Measurements from ENCODE around the gene CXADR.
"Not testable (repeated sequence)": the region's sequence is repeated elsewhere in the genome, so short reads cannot be mapped to it uniquely, and the experiment has no call there.

CXADR gene

DNA sequence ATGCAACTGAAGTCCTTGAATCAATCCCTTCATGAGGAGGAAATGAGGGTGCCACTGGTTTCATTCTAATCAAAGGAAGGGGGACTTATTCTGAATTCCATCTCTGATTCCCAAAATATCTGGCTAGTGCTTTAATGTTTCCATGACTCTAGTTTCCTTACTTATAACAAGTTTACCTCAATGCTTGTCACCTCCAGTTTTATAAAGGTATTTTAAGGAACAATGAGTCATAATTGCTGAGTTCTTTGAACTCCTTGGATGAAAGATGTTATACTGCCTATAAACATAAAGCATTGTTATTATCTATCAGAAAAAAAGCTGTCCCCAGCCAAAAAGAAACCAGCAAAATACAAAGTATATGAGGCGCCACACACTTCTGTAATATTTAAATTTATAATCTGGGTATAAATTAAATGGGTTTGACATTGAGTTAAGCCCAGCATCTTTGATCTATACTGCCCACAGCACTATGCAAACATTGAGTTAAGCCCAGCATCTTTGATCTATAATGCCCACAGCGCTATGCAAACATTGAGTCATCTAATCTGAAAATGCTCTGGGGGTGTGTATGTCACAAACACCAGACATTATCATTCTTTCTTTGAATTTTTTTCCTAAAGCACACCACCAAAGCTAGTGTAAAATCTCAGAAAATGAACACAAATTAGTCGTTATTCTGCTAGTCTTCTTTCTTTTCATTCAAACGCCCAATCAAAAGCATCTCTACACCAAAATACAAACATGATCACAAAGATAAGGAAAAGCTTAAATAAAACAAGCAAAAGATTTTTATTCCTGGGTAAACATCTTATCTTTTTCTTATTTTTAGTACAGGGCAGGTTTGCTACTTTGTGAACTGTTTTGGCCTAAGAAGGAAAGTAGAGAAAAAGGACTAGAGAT is 11.5 kb upstream of the CXADR start:
- DNase-seq = no peak

DNA sequence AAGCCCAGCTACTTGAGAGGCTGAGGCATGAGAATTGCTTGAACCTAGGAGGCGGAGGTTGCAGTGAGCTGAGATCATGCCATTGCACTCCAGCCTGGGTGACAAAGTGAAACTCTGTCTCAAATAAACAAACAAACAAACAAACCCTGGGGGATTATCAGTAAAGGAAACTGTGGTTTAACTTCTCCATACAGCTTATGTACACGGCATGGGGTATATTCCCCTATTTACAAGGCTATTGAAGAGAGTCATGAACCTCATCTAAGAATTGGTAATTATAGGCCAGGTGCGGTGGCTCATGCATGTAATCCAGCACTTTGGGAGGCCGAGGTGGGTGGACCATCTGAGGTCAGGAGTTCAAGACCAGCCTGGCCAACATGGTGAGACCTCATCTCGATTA is 9.9 kb upstream of the CXADR start:
- not testable (repeated sequence) for DNase-seq

GRCh38 chr21:17506951-17507350 is 5.9 kb upstream of the CXADR start:
- DNase-seq = no peak

DNA sequence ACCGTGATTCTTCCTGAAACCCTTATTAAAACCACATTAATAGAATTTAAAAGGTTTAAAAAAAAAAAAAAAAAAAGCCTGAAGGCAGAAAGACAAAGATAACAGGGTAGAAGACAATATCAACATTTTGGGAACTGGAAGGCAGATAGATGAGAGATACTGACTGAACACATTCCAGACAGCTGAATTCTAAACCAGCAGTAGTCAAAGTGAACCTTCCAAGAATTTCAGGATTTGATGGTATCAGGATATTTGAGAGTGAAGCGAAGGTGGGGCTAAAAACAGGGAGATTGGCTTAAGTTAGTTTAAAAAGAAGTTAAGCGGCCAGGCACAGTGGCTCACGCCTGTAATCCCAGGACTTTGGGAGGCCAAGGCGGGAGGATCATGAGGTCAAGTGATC is 5.3 kb upstream of the CXADR start:
- no peak for DNase-seq

DNA sequence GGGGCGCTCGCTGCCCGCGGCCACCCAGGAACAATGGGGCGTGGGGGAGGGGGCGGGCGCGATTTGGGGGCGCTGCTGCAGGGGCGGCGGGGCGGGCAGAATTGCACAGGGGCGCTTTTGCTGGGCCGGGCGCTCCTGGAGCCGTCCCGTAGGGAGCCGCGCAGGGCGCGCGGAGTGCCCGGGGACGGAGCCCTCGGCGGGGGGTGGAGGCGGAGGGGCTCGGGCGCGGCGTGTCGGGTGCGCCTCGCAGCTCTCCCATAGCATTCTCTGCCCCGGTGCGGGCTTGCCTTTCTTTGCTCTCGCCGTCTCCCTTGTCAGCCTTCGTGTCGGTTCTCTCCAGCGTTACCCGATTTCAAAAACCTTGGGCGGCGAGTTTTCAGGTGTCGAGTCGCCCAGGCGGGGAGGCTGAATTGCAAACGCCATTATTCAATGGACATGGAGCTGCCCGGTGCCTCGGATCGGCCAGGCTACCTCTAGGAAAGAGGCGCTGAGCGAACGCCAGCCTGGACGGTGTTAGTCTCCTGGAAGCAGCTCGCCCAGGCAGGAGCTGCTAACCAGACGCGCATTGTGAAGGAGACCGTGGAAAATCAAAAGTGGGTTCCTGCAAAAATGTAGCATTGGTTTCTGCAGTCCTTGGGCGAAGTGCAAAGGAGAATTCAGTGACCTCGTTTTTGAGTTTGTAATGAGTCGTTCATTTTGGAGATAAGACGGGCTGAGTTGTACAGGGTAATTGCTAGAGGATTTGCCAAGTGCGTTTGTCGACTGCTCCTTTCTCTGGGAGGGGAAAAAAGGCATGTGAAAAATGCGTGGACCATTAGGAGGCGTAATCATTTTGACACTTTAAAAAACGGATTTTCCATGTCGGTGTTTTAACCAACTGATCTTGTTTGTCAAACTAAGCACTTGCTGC is 626 bp downstream of the CXADR start:
- peak in 45 of 56 donors; percentile 12 to 73 (median 43) for DNase-seq

- peak in 4 of 56 donors; percentile 21 to 58 (median 22) for DNase-seq
Measured at GRCh38 chr21:17514124-17514845, 1.4 kb downstream of the CXADR start.

GRCh38 chr21:17517008-17517407 is 4.2 kb downstream of the CXADR start:
- DNase-seq = not testable (repeated sequence)

GRCh38 chr21:17519208-17519738 is 6.4 kb downstream of the CXADR start:
- DNase-seq = no peak

GRCh38 chr21:17519965-17520609 is 7.2 kb downstream of the CXADR start:
- DNase-seq = no peak

DNA sequence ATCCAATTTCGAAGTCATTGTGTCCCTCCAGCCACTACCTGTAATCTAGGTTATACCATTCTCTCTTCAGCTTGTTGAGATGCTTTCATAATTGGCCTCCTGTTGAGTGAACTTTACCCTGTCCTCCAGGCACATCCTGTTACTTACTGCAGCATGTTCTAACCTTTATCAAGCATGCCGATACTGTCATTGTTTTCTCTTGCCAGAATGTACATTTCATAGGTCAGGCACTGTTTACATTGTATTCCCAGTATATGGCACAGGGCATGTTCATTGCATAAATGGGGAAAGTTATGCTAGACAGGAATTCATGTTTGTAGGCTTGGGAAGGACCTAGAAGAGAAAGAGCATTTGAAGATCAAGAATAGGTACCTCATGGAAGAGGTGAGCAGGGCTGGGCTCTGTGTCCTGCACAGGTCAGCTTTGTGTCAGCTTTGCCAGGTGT is 10.2 kb downstream of the CXADR start:
- no peak for DNase-seq

- not testable (repeated sequence) for DNase-seq
Measured at GRCh38 chr21:17523979-17524494, 11.2 kb downstream of the CXADR start.

DNA sequence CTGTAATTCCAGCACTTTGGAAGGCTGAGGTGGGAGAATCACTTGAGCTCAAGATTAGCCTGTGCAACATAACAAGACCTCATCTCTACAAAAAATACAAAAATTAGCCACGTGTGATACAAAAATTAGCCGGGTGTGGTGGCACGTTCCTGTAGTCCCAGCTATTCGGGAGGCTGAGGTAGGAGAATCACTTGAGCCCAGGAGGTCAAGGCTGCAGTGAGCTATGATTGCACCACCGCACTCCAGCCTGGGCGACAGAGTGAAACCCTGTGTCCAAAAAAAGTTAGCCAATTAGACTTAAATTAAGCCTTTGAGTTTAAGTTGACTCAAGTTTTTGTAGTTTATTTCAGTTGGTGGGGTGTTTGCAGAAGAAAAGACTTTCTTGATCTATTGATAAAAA is 11.8 kb downstream of the CXADR start:
- no peak for DNase-seq

GRCh38 chr21:17526776-17527175 is 13.9 kb downstream of the CXADR start:
- no peak for DNase-seq

DNA sequence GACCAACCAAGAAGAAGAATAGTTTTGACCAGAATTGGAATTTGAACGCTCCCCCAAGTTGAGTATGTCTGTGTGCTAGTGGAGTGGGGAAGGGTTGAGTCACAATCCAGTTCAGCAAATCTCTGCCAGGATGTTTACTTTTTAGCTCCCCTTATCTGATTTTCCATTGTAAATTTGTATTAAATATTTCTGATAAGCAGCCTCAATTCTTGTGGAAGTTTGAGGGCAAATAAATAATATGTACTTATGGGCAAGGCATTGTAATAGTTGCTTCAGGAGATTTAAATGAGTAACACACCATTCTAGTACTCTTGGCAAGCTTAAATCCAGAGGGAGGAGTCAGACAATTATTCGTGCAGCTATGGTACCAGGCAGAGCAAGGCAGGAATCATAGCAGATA is 14.4 kb downstream of the CXADR start:
- DNase-seq = no peak

GRCh38 chr21:17527711-17528110 is 14.9 kb downstream of the CXADR start:
- DNase-seq = no peak

DNA sequence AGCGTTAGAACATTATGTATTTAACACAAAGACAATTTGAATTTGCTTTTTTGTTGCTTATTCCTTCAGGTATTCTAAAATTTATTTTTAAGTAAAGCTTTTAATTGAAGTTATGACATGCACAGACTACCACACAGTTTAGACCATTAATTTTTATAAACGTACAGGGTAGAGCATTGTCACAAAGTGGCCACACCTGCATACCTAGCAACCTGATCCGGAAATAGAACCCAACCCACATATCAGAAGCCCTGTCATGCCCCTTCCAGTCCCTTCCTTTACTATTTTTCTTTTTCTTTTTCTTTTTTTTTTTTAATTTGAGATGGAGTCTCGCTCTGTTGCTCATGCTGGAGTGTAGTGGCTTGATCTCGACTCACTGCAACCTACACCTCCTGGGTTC is 16.8 kb downstream of the CXADR start:
- no peak for DNase-seq

DNA sequence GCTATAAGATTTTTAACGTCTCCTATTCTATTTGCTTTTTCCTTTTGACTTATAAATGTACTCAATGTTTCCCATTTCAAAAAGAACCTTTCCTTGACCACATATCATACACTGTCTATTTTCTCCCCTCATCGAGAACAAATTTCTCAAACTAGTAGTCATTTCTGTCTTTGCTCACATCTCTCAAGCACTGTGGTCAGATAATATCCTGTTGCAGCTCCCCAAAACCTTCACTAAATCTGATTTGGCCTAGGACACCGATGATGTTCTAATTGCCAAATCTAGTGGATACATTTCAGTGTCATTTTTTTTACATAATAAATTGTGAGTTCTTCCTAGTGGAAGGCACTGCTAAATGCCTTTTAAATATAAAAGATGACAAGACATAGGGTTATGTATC is 19.4 kb downstream of the CXADR start:
- no peak for DNase-seq

DNA sequence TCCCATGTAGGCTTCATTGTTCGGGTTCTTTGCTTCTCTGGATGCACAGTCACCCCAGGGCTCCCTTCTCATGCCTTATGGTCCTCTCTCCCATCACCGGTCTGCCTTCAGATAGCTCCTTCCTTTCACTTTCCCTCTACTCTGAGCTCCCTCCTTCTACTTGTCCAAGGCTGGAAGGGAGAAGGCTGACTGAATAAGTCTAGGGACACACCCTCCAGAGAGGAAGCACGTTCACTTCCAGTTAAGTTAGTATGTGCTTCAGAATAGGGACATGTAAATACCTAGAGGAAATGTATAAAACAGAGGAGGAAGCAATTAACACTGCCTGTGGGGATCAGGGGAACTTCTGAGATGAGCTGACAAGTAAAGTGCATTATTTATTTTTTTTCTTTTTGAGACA is 23.5 kb downstream of the CXADR start:
- no peak for DNase-seq

GRCh38 chr21:17537299-17537698 is 24.5 kb downstream of the CXADR start:
- no peak for DNase-seq

DNA sequence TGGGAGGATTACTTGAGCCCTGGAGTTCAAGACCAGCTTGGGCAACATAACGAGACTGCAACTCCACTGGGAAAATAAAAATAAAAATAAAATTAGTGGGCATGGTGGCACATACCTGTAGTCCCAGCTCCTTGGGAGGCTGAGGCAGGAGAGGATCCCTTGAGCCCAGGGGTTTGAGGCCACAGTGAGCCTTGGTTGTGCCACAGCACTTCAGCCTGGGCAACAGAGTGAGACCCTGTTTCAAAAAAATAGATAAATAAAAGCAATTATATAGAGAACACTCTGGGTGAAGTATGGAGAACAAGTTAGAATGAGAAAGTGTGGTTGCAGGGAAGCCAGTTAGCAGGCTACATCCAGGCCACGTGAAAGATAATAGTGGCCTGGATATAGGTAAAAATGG is 25.7 kb downstream of the CXADR start:
- no peak for DNase-seq
